HepG2 (cell line): ENCODE data around the gene FBXO9. TPM values are rescaled to one million over a fixed set of nuclear protein-coding genes. Genes with fewer than 3 reads are reported as not detected.

Source experiments
- ATAC-seq: fragments of 200-7000 bp; cut with Tn5 transposase; 3 replicates; pipeline ENCODE4 v1.9.1; 2020; ENCODE audit warnings: mild to moderate bottlenecking, moderate library complexity
- BruUV-seq: library from RNA; stranded (reverse); fragments of 400-500 nt; replicated peaks from 2 replicates; lab custom pipeline; 2021; lab: Mats Ljungman, UMichigan
- CTCF ChIA-PET: fragments of 300-600 bp; formaldehyde crosslinking; extraction: SDS; loops from one replicate; lab custom pipeline; 2021; ENCODE audit warnings: low total read pairs, inconsistent platforms, low intra/inter-chr PET ratio; lab: Yijun Ruan, JAX
- POLR2A ChIA-PET: fragments of 350-600 bp; sonication (Branson Sonifier 250); formaldehyde crosslinking; loops from one replicate; lab custom pipeline; 2020; ENCODE audit warnings: antibody characterized with exemption, inconsistent platforms; lab: Yijun Ruan, JAX
- DNase-seq: peaks from one replicate; pipeline ENCODE4 v3.0.0-alpha.2; 2015; ENCODE audit warnings: low spot score
- FAIRE-seq: peaks from 3 replicates; lab custom pipeline; 2011; peaks lifted over from hg19 to GRCh38; lab: Jason Lieb, UNC
- H2AFZ ChIP-seq: one replicate; pipeline ENCODE4 v1.6.1; 2011; ENCODE audit warnings: low read length, inconsistent platforms
- H3K27ac ChIP-seq: fragments of 300-600 bp; 3 replicates; pipeline ENCODE4 v1.8.0; 2011; ENCODE audit warnings: mixed run types, mild to moderate bottlenecking, mixed read lengths, low read length, inconsistent platforms; ENCODE audit not compliant: insufficient read depth; ENCODE audit errors: extremely low read length
- H3K27me3 ChIP-seq, 2 experiments: fragments of 200-600 bp in 1 of 2; 2 replicates in 1 of 2; 3 replicates in 1 of 2; pipeline versions ENCODE4 v1.6.0 to v1.8.0; 2011; ENCODE audit warnings: low read length in 2 of 2, mild to moderate bottlenecking in 2 of 2, moderate library complexity in 2 of 2, inconsistent platforms in 1 of 2; ENCODE audit not compliant: insufficient read depth in 2 of 2, control insufficient read depth in 1 of 2
- H3K36me3 ChIP-seq, 2 experiments: fragments of 200-600 bp in 1 of 2; replicated peaks in 1 of 2; 2 replicates in 1 of 2; 3 replicates in 1 of 2; pipeline versions ENCODE4 v1.5.1 to v1.8.0; 2011; ENCODE audit warnings: low read length in 2 of 2, inconsistent platforms in 1 of 2; ENCODE audit not compliant: insufficient read depth in 2 of 2, control insufficient read depth in 1 of 2
- H3K4me1 ChIP-seq: 2 replicates; pipeline ENCODE4 v1.5.1; 2012; ENCODE audit warnings: low read length, inconsistent platforms; ENCODE audit not compliant: insufficient read depth
- H3K4me2 ChIP-seq: 2 replicates; pipeline ENCODE4 v1.6.0; 2011; ENCODE audit warnings: low read depth, low read length, inconsistent platforms
- H3K4me3 ChIP-seq, 3 experiments: fragments of 200-600 bp in 1 of 3; sonication (generic), shearing (Covaris generic) in 1 of 3; replicated peaks in 1 of 3; 2 replicates each; pipeline ENCODE4 v1.5.1; 2011 to 2016; ENCODE audit warnings: low read length in 3 of 3, inconsistent platforms in 2 of 3, low read depth in 2 of 3, mild to moderate bottlenecking in 2 of 3, control low read depth in 1 of 3, mixed read lengths in 1 of 3; ENCODE audit not compliant: insufficient read depth in 1 of 3
- H3K79me2 ChIP-seq: one replicate; pipeline ENCODE4 v1.6.1; 2011; ENCODE audit warnings: low read length, inconsistent platforms; ENCODE audit not compliant: insufficient read depth
- H3K9ac ChIP-seq: 2 replicates; pipeline ENCODE4 v1.6.0; 2011; ENCODE audit warnings: mild to moderate bottlenecking, low read depth, low read length, inconsistent platforms; ENCODE audit not compliant: insufficient read depth
- H3K9me3 ChIP-seq: 2 replicates; pipeline ENCODE4 v1.5.1; 2012; ENCODE audit warnings: mild to moderate bottlenecking, low read length
- H4K20me1 ChIP-seq: 2 replicates; pipeline ENCODE4 v1.6.0; 2011; ENCODE audit warnings: inconsistent platforms, mild to moderate bottlenecking, low read length, moderate library complexity; ENCODE audit not compliant: insufficient read depth
- FOSL2 ChIP-seq: sonication (generic); formaldehyde crosslinking; IDR thresholded peaks from 2 replicates; pipeline ENCODE4 v1.4.0; 2020; ENCODE audit warnings: missing genetic modification reagents
- KMT2A ChIP-seq: sonication (generic); formaldehyde crosslinking; IDR thresholded peaks from 2 replicates; pipeline ENCODE4 v1.4.0; 2020; ENCODE audit warnings: missing genetic modification reagents
- MAFF ChIP-seq: IDR thresholded peaks from 2 replicates; pipeline ENCODE4 v1.6.1; 2011; ENCODE audit warnings: low read depth, low read length, improper control_type of control experiment
- MAFK ChIP-seq, 2 experiments: IDR thresholded peaks in 1 of 2; conservative IDR thresholded peaks in 1 of 2; 2 replicates each; pipeline ENCODE4 v1.6.1; 2011; ENCODE audit warnings: improper control_type of control experiment in 2 of 2, low read length in 2 of 2
- NFE2L2 ChIP-seq: fragments of 150-350 bp; IDR thresholded peaks from 2 replicates; pipeline ENCODE4 v1.6.1; 2014; ENCODE audit warnings: low read length
- SNAI1 ChIP-seq: sonication (generic); formaldehyde crosslinking; IDR thresholded peaks from 2 replicates; pipeline ENCODE4 v1.5.0; 2020; ENCODE audit warnings: mild to moderate bottlenecking, missing genetic modification reagents, borderline replicate concordance
- SOX13 ChIP-seq, 3 experiments: fragments of 450-650 bp in 1 of 3; sonication (generic) in 1 of 3; formaldehyde crosslinking in 1 of 3; IDR thresholded peaks in 2 of 3; conservative IDR thresholded peaks in 1 of 3; 2 replicates each; pipeline versions ENCODE4 v1.5.0 to v1.6.1; 2016 to 2020; ENCODE audit warnings: antibody characterized with exemption in 1 of 3, mild to moderate bottlenecking in 1 of 3, missing compliant biosample characterization in 1 of 3, missing genetic modification reagents in 1 of 3, moderate library complexity in 1 of 3
- SOX5 ChIP-seq: IDR thresholded peaks from 2 replicates; pipeline ENCODE4 v1.6.1; 2016; ENCODE audit warnings: borderline replicate concordance
- SPEN ChIP-seq: sonication (generic); formaldehyde crosslinking; IDR thresholded peaks from 2 replicates; pipeline ENCODE4 v1.5.1; 2020; ENCODE audit warnings: low read depth, mild to moderate bottlenecking, missing genetic modification reagents
- ZBED4 ChIP-seq: sonication (generic); formaldehyde crosslinking; IDR thresholded peaks from 2 replicates; pipeline ENCODE4 v1.4.0; 2020; ENCODE audit warnings: missing genetic modification reagents, borderline replicate concordance
- ZBTB33 ChIP-seq: sonication (generic); formaldehyde crosslinking; IDR thresholded peaks from 2 replicates; pipeline ENCODE4 v1.4.0; 2020; ENCODE audit warnings: missing genetic modification reagents
- ZNF12 ChIP-seq: sonication (generic); formaldehyde crosslinking; IDR thresholded peaks from 2 replicates; pipeline ENCODE4 v1.5.0; 2020; ENCODE audit warnings: missing genetic modification reagents
- ZNF503 ChIP-seq: sonication (generic); formaldehyde crosslinking; IDR thresholded peaks from 2 replicates; pipeline ENCODE4 v1.4.0; 2020; ENCODE audit warnings: missing genetic modification reagents
- WGBS: methylation state at CpG from one replicate; pipeline ENCODE4 v1.1.6; 2017; ENCODE audit warnings: low lambda C conversion rate; 5-methylcytosine and 5-hydroxymethylcytosine counted together
- in situ Hi-C: cut with HindIII; loops from 2 replicates; pipeline ENCODE4 v1.10.0; 2017; ENCODE audit warnings: low pct_unique_long_range_greater_than_20kb; ENCODE audit not compliant: extremely low pct_ligation_motif_present
- intact Hi-C: fragments of 100-400 bp; cut with micrococcal nuclease; formaldehyde crosslinking; loops from one replicate; pipeline ENCODE4 v1.10.0; 2022; ENCODE audit not compliant: unreplicated experiment
- polyA plus RNA-seq, 8 experiments: library from polyadenylated mRNA; depleted of rRNA in 3 of 8; stranded (reverse) in 7 of 8; unstranded in 1 of 8; fragments of >200 nt; fragmentation: Illumina TruSeq in 4 of 8; extraction: Trizol in 4 of 8; gene quantifications; 2 replicates each; pipeline versions ENCODE4 v1.2.1 to v1.2.3, GENCODE V29; 2011 to 2016; ENCODE audit warnings: low read depth in 4 of 8, missing spikeins in 1 of 8, mixed read lengths in 1 of 8; ENCODE audit not compliant: insufficient read depth in 1 of 8
- total RNA-seq, 5 experiments: library from RNA; depleted of rRNA; stranded (reverse); fragments of >200 nt; fragmentation: Illumina TruSeq; extraction: Trizol; gene quantifications; 2 replicates each; pipeline ENCODE4 v1.2.3, GENCODE V29; 2016; ENCODE audit warnings: low read depth in 1 of 5

The FBXO9 gene
- total and polyA plus RNA-seq, 2 of the 13 experiments (the other 11 are each of a cell fraction or from before 2014, with no cell fraction given), result 64.3 to 98.4 TPM

GRCh38 chr6:53048431-53049195, 16.6 kb upstream of the FBXO9 start:
- H3K9ac ChIP-seq, result no peak overlapping the region
- CTCF ChIA-PET, result no interaction called here
- intact Hi-C loops (no loop called here), in situ Hi-C loops (no loop called here)
- no peak overlapping the region for H3K4me2 ChIP-seq
- BruUV-seq, result no TSS peak
- POLR2A ChIA-PET, result interaction anchor here (1.2 kb wide), 1 partner anchor 53 kb away, joined by 3 read pairs; the partner anchor contains the start of gene GSTA4
- H3K4me3 ChIP-seq, result no peak overlapping the region
- peaks cover 0 to 4% of the 10 kb centered on the region in 2 experiments; a peak in 1 of 5 replicates for H3K36me3 ChIP-seq
- H3K4me1 ChIP-seq, result peaks cover 23% of the 10 kb centered on the region
- no peaks in the 10 kb centered on the region for H4K20me1 ChIP-seq
- H3K27ac ChIP-seq, result no peak overlapping the region
- no peak overlapping the region for H2AFZ ChIP-seq
- DNase-seq, result peak; percentile 38
- WGBS, result 98% methylated on average over 9 of the region's 9 CpGs
- H3K9me3 ChIP-seq, result no peaks in the 10 kb centered on the region; the same call in 1 of the 2 replicates
- no peak for FAIRE-seq
- no peak for ATAC-seq
- H3K79me2 ChIP-seq, result no peaks in the 10 kb centered on the region
- no peaks in the 10 kb centered on the region for H3K27me3 ChIP-seq
- no peak for TF ChIP-seq ZNF503 (CRISPR knock-in tag)
- no peak for TF ChIP-seq SOX13 (IDR thresholded peaks at IDR 0.05)
- peak in 1 of 2 experiments; percentile 70; a peak in 2 of 4 replicates for TF ChIP-seq SOX13 (CRISPR knock-in tag; conservative IDR thresholded peaks at IDR 0.05 in 1 of 2, IDR thresholded peaks at IDR 0.05 in 1 of 2)
- TF ChIP-seq MAFK (conservative IDR thresholded peaks at IDR 0.05 in 1 of 2, IDR thresholded peaks at IDR 0.05 in 1 of 2; ENCODE audit: low read length in 2 of 2), result peak; percentile 15 to 40; a peak in 1 of 4 replicates
- TF ChIP-seq ZBED4 (CRISPR knock-in tag), result no peak
- TF ChIP-seq ZNF12 (CRISPR knock-in tag), result 0 out of 2 replicates have a peak, but pooled peaks have one; percentile 36
- no peak for TF ChIP-seq SPEN
- peak; percentile 78 for TF ChIP-seq ZBTB33 (CRISPR knock-in tag)
- peak; percentile 44; the same call in 1 of the 2 replicates for TF ChIP-seq SOX5 (CRISPR knock-in tag)
- no peak for TF ChIP-seq KMT2A (CRISPR knock-in tag)
- 0 out of 2 replicates have a peak, but pooled peaks have one; percentile 18 for TF ChIP-seq FOSL2 (CRISPR knock-in tag)
- TF ChIP-seq NFE2L2, result peak; percentile 78
- TF ChIP-seq SNAI1 (CRISPR knock-in tag), result no peak
- TF ChIP-seq MAFF, result 0 out of 2 replicates have a peak, but pooled peaks have one; percentile 34
